NCI-H774 (cell line): ENCODE measurements around the gene FMNL3.

Source experiments
- DNase-seq: peaks from one replicate; lab custom pipeline; 2025; lab: John Stamatoyannopoulos, UW

Gene FMNL3

DNA sequence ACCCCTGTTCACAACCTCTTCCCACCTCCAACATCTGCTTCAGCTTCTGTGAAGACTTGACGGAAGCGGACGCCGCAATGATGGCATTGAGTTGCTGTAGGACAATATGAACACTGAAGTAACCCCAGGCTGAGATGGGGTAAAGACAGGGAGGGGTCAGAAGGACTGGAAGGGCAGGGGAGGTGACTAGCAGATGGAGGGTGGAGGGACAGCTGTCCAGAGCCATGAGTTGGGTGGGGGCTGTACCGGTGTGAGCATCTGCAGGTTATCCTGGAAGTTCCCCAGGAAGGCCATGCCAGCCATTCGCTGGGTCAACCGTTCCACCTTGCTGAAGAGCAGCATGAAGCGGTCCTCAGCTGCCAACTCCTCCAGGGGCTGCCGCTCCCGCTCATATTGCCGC, 57.8 kb downstream of the FMNL3 start:
- DNase-seq = no peak

DNA sequence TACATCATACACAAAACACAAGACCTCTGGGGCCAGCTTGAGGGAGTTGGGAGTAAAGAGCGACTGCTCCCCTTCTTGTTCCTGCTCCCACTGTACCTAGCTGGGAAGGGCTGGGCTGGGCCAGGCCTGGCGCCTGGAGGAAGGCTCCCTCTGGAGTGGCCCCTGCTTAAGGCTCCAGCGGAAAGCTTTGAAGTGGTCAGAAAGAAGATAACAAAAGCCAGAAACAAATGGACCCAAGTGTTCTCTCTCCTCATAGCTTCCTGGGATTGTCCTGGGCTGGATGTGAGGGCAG, 58.5 kb downstream of the FMNL3 start:
- no peak for DNase-seq

DNA sequence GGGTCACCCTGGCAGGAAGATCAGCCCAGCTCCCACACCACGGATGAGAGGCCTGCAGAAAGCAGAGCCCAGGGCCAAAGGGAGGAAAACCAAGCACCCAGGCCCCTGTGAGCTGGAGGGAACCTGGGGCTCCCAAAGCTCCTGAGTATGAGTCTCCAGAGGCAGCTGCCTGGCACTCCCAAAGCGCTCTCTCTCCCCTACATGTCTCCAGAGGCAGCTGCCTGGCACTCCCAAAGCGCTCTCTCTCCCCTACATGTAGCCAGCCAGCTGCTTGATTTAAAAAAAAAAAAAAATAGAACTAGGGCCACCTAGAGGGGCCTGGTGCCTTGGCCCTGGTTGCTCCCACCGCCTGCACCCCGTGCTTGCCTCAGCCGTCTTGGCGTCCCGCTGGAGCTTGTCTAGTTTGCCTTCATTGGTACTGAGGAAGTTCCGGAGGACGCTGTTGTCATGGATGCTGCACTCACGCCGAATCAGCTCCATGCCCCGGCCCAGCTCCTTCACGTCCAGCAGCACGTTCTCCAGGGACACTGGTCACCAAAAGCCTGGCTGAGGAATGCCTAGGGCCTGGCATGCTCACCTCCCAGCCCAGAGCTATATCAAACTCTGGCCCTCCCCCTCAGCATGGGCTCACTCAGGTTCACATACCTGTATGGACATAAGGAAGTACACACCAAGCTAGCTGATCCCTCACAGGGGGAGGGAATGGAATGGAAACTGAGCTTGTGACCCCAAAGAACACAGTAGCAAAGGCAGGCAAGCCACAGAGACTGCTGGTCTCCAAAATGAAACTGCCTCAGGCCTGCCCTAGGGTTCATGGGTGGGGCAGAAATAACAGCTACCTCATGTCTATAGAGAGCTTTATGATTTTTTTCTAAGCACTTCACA, 59.1 kb downstream of the FMNL3 start:
- DNase-seq = no peak

DNA sequence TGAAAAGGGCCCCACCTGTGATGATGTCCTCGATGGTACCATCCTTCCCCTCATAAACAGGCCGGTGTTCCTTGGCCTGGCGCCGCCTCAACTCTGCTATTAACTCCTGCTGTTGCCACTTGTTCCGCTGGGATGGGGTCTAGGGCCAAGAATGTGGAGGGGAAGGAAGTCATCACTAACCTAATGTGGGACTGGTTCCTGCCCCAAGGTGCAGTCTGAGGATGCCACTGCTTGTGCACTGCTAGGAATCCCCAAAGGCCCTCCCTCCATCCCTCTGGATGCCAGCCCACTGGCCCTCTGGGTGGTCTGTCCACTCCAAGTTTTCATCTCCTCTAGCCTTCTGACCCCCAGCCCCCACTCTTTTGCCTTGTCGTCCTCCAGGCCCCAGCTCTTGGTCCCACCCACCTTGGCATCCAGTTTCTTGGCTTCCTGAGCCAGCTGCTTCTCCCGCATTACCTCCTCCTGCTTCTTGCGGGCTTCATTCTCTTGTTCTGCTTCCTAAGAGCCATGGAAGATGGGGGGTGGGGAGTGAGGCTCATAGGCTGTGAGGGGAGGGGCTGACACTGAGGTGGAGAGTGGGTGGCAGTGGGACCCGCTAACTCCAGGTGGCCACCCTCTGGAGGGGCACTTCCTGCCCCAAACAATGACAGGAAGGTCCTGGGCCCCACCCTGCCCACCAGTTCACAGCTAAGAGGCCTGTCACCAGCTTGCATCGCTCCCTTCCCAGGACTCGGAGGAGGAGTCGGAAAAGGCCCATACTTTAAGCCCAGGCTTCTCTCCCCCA, 60.1 kb downstream of the FMNL3 start:
- DNase-seq = no peak

DNA sequence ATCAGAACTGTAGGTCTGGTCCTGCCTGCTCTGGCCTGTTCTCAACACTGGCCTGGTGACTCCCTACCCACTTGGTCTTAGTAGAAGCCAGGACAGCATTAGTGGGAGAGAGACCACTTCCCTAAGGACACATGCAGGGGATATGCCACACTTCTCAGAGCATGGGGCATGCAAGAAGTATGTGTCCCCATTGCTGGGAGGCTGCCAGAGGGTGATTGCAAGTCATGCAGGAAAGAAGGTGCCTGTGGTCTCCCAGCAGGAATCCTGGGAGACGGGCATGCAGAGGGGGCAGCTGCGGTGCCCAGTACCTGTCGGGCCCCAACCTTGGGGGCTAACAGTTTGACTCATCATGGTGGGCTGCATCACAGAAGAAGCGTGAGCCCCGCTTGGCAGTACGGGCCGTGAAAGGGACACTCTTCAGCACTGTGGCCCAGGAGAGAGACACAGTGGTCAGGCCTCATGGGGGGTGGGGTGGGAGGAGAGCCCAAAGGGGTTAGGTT, 60.8 kb downstream of the FMNL3 start:
- no peak for DNase-seq

DNA sequence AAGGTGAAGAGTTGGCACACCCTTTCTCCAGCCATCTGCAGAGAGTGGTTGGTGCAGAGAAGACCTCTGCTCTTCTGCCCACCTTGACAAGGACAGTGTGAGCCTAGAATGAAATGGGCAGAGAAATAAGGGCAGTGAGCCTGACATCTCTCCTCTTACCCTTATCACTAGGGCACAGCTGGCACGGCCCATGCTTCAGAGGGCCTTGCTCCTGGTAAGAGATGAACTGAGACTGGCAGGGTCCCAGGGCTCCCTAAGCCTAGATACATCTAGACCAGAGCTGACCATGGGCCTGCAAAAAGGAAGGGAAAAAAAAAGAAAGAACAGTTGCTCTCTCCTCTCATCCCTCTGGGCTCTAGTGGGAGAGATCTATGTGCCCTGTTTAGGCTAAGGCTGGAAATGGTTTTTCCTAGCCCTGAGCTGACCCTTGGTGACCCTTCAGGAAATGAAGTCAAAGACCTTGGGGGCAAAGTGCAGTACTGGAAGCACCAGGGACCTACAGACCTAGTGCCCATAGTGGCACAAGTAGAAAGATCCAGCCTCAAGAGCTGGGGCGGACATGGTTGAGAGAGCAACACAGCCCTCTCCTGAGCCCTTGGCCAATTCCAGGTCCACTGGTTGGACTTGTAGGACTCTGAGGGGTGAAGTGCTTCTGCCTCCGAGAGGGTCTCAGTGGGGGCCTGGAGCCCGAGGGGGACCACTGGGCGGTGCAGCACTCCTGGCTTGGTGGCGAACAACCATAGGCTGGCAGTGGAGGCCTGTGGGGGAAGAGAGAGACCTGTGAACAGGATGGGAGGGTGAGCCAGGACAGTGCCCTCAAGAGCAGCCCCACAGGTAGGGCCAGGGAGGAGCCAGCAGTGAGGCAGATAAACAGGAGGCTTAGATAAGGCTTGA, 61.8 kb downstream of the FMNL3 start:
- no peak for DNase-seq

DNA sequence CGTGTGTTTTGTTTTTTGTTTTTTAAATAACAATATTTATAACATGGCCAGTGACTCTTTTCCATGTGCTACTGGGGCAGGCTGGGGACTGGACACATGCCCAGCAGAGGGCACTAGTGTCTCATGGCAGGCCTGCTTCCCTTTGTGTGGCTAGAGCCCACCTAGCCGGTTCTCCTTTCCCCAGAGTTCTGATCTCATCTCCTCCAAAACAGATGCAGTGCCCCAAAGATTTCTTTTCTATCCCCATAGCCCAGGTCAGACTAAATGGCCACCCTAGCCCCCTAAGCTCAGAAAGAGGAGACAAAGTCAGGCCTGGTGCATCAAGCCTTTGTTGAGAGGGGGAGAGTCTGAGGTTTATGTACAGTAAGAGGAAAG, 62.6 kb downstream of the FMNL3 start:
- peak; percentile 57 for DNase-seq

DNA sequence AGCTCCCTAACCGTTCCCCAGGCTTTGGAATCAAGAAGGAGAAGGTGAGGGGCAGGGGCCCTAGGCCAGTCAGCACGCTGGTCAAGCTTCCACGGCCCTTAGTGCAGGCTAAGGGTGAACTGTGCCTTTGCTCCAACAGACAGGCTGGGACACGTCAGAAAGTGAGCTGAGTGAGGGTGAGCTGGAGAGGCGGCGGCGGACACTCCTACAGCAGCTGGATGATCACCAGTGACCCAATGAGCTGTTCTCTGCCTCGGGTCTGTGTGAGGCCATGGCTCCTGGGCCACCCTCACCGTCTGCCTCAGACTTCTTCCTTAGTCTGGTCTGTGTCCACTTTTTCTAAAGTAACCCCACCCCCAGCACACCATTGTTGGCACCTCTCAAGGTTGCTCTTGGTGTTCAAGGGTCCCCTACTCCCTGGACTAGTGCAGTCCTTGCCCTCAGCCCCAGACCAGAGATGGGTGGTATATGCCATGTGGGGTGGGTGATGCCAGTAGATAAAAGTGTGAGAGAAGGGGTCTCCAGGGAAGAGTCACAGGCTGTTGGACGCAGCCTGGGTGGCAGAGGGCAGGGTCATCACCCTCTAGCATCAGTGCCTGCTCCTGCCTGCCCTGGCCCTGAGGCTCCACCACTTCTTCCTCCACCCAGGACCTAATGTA, 63.1 kb downstream of the FMNL3 start:
- DNase-seq = no peak

DNA sequence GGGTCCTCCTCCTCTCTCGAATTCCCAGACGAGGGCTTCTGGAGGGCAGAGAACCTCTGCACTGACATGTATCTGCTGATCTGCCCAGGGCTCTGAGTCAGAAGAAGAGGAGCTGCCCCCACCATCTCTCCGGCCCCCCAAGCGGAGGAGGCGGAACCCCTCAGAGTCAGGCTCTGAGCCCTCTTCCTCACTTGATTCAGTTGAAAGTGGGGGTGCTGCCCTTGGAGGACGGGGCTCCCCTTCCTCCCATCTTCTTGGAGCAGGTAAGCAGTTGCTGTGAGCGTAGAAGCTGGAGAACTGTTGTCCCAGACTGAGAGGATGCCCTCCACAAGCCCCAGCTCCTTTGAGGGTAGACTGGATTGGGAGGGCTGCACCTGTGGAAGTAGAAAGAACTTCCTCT, 64.1 kb downstream of the FMNL3 start:
- no peak for DNase-seq

DNA sequence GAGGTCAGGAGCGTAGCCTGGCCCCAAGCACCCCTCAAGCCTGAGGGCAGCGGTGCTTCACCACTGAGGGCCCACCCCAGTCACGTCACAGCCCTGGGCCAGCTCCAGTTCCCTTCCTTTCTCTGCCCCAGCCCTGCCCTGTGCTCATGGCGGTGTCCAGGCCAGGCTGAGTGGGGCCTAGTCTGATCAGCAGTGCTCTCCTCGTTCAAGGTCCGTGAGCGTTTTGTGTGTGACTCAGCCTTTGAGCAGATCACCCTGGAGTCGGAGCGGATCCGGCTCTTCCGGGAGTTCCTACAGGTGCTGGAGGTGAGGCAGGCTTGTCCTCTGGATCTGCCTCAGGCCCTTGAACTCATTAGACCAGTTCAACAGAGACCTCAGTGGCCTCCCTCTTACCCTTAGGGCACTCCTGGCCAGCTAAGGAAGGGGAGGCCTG, 64.8 kb downstream of the FMNL3 start:
- DNase-seq = no peak

DNA sequence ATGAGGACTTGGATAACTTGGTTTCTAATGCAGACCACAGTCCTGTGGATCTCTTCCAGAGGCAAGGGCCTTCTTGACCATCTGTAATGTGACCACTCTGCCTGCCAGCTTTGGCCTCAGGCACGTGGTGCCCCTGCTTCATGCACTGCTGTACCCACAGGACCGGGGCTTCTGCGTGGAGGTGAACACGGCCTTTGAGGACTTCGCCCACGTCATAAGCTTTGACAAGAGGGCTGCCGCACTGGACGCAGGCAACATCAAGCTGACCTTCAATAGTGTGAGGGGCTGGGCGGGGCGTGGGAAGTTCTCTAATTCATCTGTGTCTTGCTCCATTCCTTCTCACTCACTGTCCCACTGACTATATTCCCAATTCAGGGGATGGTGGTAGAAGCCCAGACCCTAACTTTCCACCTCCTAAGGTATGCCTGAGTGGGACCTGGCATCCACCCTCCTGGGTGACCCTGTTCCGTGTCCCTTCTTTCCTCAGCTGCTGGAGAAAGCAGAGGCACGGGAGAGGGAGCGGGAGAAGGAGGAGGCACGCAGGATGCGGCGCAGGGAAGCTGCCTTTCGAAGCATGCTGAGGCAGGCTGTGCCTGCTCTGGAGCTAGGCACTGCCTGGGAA, 65.3 kb downstream of the FMNL3 start:
- DNase-seq = no peak

DNA sequence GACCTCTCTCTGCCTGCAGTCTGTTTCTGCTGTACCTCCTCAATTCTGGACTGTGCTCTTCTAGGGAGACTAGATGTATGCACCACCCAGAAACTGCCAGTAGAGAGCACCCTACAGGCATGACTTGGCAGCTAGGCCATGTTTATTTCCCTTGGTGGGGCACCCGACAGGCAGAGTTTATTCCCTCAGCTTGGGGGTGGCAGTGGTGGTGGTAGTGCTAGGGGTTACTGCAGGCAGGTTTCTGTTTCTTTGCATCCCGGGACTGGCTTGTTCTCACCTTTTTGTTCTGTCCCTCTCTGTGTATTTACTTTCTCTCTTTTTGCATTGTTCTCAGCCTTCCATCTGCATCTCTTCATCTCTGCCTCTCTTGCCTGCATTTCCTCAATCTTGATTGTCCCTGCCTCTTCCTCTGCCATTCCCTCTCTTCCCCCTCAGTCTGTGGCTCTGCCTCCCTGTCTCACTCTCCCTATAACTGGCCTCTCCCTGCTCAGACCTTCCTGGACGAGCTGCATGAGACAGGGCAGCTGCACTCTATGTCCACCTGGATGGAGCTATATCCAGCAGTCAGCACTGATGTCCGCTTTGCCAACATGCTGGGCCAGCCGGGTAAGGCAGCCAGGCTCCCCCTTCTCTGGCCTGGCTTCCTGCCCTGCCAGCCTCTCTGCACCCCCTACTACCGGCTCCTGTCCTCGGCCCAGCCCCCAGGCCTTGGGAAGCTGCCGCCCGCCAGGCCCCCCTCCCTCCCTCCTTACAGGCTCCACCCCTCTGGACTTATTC, 70.0 kb downstream of the FMNL3 start:
- DNase-seq = peak; percentile 24

DNA sequence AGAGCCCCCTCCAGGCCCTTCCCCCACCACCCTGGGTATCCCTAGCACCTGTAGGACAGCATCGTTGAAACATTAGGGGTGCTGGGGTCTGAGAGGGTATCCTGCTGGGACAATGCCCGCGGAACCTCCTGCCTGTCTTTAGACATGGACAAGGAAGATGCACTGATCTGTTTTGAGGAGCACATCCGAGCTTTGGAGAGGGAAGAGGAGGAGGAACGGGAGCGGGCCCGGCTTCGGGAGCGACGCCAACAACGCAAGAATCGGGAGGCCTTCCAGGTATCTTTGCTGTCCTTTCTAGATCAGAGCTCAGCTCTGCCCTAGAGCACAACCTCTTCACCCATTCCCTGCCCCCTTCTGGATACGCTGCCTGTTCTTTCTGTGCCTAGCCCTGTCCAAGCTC, 70.6 kb downstream of the FMNL3 start:
- DNase-seq = no peak

DNA sequence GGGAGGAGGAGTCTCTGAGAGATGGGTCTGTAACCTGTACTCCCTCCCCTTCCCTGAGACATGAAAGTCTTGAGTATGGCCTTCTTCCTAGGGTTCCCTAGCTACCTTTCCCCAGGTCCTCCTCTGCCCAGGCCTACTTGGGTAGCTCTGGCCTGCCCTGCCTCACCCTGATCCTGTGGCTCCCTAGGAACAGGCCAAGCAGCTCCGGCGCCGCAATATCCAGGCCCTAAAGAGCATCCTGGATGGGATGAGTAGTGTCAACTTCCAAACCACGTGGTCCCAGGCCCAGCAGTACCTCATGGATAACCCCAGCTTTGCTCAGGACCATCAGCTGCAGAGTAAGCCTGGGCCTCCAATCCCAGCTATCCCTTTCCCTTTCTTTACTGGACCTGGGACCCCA, 71.5 kb downstream of the FMNL3 start:
- DNase-seq = no peak

DNA sequence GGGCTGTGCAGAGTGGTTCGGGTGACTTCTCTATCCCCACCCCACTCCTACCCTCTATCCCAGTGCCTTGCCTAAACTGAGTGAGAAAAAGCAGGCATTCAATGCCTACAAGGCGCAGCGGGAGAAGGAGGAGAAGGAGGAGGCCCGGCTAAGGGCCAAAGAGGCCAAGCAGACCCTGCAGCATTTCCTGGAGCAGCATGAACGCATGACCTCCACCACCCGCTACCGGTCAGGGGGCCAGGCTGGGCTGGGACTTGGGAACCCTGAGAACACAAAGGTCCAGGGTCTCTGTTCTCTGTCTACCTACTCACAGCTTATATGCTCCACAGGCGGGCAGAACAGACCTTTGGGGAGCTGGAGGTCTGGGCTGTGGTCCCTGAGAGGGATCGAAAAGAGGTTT, 72.2 kb downstream of the FMNL3 start:
- no peak for DNase-seq

DNA sequence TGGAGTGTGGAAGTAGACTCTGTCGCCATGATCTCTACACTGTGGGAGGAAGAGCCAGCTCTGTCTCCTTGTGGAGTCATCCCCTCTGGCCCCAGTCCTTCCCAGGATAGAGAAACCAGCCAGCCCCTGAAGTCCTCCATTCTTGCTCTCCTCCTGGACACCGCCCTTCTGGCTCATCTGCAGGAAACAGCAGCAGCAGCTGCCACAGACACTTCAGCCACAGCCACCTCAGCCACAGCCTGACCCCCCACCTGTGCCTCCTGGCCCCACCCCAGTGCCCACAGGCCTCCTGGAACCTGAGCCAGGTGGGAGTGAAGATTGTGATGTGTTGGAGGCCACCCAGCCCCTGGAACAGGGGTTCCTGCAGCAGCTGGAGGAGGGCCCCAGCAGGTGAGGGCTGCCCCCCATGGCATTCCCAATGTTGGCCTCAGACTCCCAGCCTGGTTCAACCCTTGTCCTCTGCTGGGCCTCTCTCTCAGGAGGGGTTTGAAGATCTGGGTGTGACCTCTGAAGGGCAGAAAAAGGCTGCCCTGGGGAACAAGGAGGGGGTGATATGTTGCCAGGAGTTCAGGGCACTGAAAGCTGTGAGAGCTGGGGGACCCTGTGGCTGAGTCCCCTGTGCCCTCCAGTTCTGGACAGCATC, 73.4 kb downstream of the FMNL3 start:
- no peak for DNase-seq

DNA sequence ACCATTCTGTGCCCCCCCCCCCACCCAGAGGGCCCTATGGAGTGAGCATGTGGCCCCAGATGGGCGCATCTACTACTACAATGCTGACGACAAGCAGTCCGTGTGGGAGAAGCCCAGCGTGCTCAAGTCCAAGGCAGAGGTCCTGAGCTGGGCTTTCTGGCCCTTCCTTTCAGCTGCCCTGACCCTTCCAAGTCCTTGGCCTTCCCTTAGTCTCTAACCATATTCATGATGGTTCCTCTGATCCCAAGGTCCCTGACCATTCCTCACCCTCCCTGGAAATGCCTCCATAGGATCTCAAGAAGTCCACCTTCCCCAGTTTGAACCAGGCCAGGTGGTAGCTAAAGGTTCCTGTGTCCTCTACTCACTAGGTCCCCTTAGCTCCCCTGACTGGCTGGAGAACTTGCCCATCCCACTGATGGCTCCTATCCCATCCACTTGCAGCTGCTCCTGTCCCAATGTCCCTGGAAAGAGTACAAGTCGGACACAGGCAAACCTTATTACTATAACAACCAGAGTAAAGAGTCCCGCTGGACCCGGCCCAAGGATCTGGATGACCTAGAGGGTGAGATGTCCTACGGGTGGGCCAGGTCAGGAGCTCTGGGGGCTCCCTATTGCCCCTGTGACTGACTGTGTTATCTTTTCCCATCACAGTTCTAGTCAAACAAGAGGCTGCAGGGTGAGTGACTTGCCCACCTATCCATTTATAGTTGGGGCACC, 74.1 kb downstream of the FMNL3 start:
- no peak for DNase-seq

DNA sequence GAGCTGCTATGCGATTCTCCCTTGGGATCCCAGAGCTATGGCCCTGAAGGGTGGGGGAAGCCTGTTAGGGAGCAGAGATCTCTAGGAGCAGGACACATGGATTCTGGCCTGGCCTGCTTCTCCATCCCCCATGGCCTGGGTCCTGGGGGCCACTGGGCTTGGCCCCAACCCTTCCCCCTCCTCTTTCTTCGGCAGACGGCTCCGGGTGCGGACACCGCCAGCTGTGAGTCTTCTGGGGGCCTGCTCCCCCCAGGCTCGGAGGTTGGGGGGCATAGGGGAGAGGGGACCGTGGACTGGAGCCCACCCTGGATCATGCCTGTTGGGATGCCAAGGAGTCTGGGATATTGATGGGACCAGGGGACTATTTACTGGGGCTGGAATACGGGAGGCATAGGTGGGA, 74.8 kb downstream of the FMNL3 start:
- no peak for DNase-seq

DNA sequence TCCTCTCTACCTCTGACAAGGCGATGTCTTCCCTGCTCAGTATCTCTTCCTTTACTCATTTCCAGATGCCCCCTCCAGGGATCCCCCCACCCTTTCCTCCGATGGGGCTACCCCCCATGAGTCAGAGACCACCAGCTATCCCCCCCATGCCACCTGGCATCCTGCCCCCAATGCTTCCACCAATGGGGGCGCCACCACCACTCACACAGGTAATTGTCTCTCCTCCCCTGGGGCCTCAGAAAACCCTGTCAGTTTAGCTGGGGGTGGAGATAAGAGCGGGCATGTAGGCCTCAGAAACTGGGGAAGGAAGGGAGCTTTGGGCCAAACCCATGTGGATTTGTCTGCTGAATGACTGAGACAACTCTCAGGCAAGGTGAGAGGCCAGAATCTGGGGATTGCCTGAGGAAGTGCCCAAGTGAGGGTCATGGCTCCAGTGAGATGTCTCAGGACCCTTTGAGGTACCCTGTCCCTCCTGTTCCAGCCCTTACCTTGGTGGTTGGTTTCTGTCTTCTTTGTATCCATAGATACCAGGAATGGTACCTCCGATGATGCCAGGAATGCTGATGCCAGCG, 75.8 kb downstream of the FMNL3 start:
- no peak for DNase-seq
